Measurements from ENCODE around the gene ELOB.

Gene ELOB

GRCh38 chr16:2738615-2739014 lies 38.5 kb downstream of the ELOB start:
- no peak overlapping the region for H3K9ac ChIP-seq
- no peaks in the 10 kb centered on the region for H3K4me1 ChIP-seq (ENCODE audit: low read depth, poor library complexity, severe bottlenecking)
- H3K36me3 ChIP-seq (ENCODE audit: insufficient read depth) = no peaks in the 10 kb centered on the region
- no peak overlapping the region for H3K4me2 ChIP-seq
- H3K79me2 ChIP-seq (ENCODE audit: insufficient read depth, low read depth) = no peaks in the 10 kb centered on the region
- H3K4me3 ChIP-seq (IDR thresholded peaks at IDR 0.05; ENCODE audit: insufficient read depth, low read depth, low read length) = no peak overlapping the region
- H3K27ac ChIP-seq = no peak overlapping the region
- TF ChIP-seq, protein P1, sequence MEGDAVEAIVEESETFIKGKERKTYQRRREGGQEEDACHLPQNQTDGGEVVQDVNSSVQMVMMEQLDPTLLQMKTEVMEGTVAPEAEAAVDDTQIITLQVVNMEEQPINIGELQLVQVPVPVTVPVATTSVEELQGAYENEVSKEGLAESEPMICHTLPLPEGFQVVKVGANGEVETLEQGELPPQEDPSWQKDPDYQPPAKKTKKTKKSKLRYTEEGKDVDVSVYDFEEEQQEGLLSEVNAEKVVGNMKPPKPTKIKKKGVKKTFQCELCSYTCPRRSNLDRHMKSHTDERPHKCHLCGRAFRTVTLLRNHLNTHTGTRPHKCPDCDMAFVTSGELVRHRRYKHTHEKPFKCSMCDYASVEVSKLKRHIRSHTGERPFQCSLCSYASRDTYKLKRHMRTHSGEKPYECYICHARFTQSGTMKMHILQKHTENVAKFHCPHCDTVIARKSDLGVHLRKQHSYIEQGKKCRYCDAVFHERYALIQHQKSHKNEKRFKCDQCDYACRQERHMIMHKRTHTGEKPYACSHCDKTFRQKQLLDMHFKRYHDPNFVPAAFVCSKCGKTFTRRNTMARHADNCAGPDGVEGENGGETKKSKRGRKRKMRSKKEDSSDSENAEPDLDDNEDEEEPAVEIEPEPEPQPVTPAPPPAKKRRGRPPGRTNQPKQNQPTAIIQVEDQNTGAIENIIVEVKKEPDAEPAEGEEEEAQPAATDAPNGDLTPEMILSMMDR (conservative IDR thresholded peaks at IDR 0.05; ENCODE audit: low read depth, low read length) = no peak
- H3K27me3 ChIP-seq (ENCODE audit: insufficient read depth, low read depth) = no peaks in the 10 kb centered on the region
- no peaks in the 10 kb centered on the region for H4K20me1 ChIP-seq (ENCODE audit: insufficient read depth)
- no peak overlapping the region for H2AFZ ChIP-seq (ENCODE audit: low read depth)

GRCh38 chr16:2737895-2738418 lies 39.1 kb downstream of the ELOB start:
- no peaks in the 10 kb centered on the region for H3K27me3 ChIP-seq (ENCODE audit: insufficient read depth, low read depth)
- no peak overlapping the region for H3K9ac ChIP-seq
- no peak overlapping the region for H3K4me2 ChIP-seq
- no peaks in the 10 kb centered on the region for H3K36me3 ChIP-seq (ENCODE audit: insufficient read depth)
- no peak overlapping the region for H2AFZ ChIP-seq (ENCODE audit: low read depth)
- no peaks in the 10 kb centered on the region for H4K20me1 ChIP-seq (ENCODE audit: insufficient read depth)
- no peaks in the 10 kb centered on the region for H3K4me1 ChIP-seq (ENCODE audit: low read depth, poor library complexity, severe bottlenecking)
- no peak overlapping the region for H3K27ac ChIP-seq
- no peak overlapping the region for H3K4me3 ChIP-seq (IDR thresholded peaks at IDR 0.05; ENCODE audit: insufficient read depth, low read depth, low read length)
- TF ChIP-seq, protein P1 (conservative IDR thresholded peaks at IDR 0.05; ENCODE audit: low read depth, low read length) = no peak
- no peaks in the 10 kb centered on the region for H3K79me2 ChIP-seq (ENCODE audit: insufficient read depth, low read depth)

DNA sequence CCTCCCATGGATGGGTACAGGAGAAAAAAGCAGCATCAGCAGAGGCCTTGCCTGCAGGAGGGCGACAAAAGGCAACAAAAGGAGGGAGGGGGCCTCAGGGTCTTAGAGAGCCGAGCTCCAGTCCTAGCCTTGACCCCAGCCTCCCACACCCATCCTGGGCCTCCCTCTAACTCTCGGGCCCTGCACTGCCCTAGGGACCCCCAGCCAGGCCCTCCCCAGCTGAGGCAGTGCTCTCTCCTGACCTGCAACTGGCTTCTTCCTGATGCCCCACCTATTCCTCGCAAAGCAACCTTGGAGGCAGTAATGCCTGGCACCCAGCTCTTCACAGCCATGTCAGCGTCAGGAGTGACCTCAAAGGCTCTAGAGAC lies 39.9 kb downstream of the ELOB start:
- no peaks in the 10 kb centered on the region for H3K79me2 ChIP-seq (ENCODE audit: insufficient read depth, low read depth)
- H2AFZ ChIP-seq (ENCODE audit: low read depth) = no peak overlapping the region
- no peaks in the 10 kb centered on the region for H3K36me3 ChIP-seq (ENCODE audit: insufficient read depth)
- no peaks in the 10 kb centered on the region for H4K20me1 ChIP-seq (ENCODE audit: insufficient read depth)
- no peak overlapping the region for H3K4me2 ChIP-seq
- no peak overlapping the region for H3K9ac ChIP-seq
- H3K27me3 ChIP-seq (ENCODE audit: insufficient read depth, low read depth) = no peaks in the 10 kb centered on the region; the same call in 1 of the 2 replicates
- H3K27ac ChIP-seq = no peak overlapping the region
- TF ChIP-seq, protein P1 (conservative IDR thresholded peaks at IDR 0.05; ENCODE audit: low read depth, low read length) = no peak
- no peak overlapping the region for H3K4me3 ChIP-seq (IDR thresholded peaks at IDR 0.05; ENCODE audit: insufficient read depth, low read depth, low read length)
- no peaks in the 10 kb centered on the region for H3K4me1 ChIP-seq (ENCODE audit: low read depth, poor library complexity, severe bottlenecking)

DNA sequence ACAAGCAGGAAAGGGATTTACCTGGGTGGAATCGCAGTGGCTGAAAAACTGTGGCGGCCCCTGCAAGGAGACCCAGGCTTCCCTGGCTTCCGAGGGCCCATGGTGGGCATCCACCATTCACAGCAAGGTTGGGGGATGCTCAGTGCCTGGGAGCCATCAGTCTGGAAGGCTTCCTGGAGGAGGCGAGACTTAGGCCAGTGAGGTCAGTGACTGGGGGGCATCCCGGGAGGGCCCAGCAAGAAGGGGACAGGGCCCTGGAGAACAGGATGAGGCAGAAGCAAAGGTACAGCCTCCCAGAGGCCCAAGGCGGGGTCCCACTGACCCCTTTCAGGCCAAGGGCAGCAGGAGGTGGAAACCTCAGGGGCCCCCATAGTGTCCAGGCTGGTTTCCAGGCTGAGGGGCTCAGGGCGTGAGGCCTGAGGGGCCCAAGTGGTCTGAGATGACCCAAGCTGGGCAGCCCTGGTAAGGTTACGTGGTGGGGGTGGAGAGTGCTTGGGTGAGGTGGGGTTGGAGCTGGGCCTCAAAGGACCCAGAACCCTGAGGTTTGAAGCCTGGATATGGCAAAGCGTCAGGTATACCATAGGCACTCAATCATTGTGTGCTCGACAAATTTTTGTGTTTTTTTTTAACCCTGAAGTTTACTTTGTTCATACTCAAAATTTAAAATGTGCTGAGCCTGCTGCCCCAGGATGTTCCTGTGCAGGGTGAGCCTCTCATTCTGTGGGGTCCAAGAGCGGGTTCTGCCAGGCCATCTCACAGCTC lies 40.4 kb downstream of the ELOB start:
- Histone ChIP-seq H3K4me1 (ENCODE audit: low read depth, poor library complexity, severe bottlenecking) (no peaks in the 10 kb centered on the region), H3K4me3 (IDR thresholded peaks at IDR 0.05; ENCODE audit: insufficient read depth, low read depth, low read length) (no peak overlapping the region), H2AFZ (ENCODE audit: low read depth) (no peak overlapping the region), H3K9ac (no peak overlapping the region), H3K36me3 (ENCODE audit: insufficient read depth) (no peaks in the 10 kb centered on the region), H3K27ac (no peak overlapping the region), H4K20me1 (ENCODE audit: insufficient read depth) (no peaks in the 10 kb centered on the region), H3K79me2 (ENCODE audit: insufficient read depth, low read depth) (no peaks in the 10 kb centered on the region), H3K4me2 (no peak overlapping the region), H3K27me3 (ENCODE audit: insufficient read depth, low read depth) (no peaks in the 10 kb centered on the region; the same call in 1 of the 2 replicates)
- TF ChIP-seq, protein P1 (conservative IDR thresholded peaks at IDR 0.05; ENCODE audit: low read depth, low read length) = no peak
